ENCODE data around the gene NGRN.
"Not testable (repeated sequence)": the region's sequence is repeated elsewhere in the genome, so short reads cannot be mapped to it uniquely, and the experiment has no call there.

The NGRN gene

GRCh38 chr15:90293040-90293810 lies 27.8 kb downstream of the NGRN start:
- H3K36me3 ChIP-seq (ENCODE audit: low read depth); H3K27ac ChIP-seq (ENCODE audit: poor library complexity, severe bottlenecking); H3K27me3 ChIP-seq (ENCODE audit: insufficient read depth, poor library complexity, severe bottlenecking); H3K4me3 ChIP-seq (ENCODE audit: severe bottlenecking); H3K4me1 ChIP-seq (ENCODE audit: insufficient read depth, poor library complexity, severe bottlenecking); H3K9me3 ChIP-seq (ENCODE audit: severe bottlenecking): not testable (repeated sequence)
- DNase-seq (ENCODE audit: low spot score) (peak; percentile 93), ATAC-seq (ENCODE audit: low read depth) (peak; percentile 99)
- TF ChIP-seq CTCF (IDR thresholded peaks at IDR 0.05; ENCODE audit: poor library complexity, severe bottlenecking): peak; percentile 99

GRCh38 chr15:90294159-90294558 lies 28.7 kb downstream of the NGRN start:
- TF ChIP-seq CTCF (IDR thresholded peaks at IDR 0.05; ENCODE audit: poor library complexity, severe bottlenecking): no peak
- Histone ChIP-seq H3K36me3 (ENCODE audit: low read depth) (no peaks in the 10 kb centered on the region), H3K4me3 (ENCODE audit: severe bottlenecking) (no peak overlapping the region), H3K27ac (ENCODE audit: poor library complexity, severe bottlenecking) (no peak overlapping the region), H3K27me3 (ENCODE audit: insufficient read depth, poor library complexity, severe bottlenecking) (no peaks in the 10 kb centered on the region), H3K9me3 (ENCODE audit: severe bottlenecking) (no peaks in the 10 kb centered on the region), H3K4me1 (ENCODE audit: insufficient read depth, poor library complexity, severe bottlenecking) (no peaks in the 10 kb centered on the region)
- ATAC-seq (ENCODE audit: low read depth) (no peak), DNase-seq (ENCODE audit: low spot score) (no peak)

- Histone ChIP-seq H3K27ac (ENCODE audit: poor library complexity, severe bottlenecking) (no peak overlapping the region), H3K9me3 (ENCODE audit: severe bottlenecking) (no peaks in the 10 kb centered on the region), H3K4me1 (ENCODE audit: insufficient read depth, poor library complexity, severe bottlenecking) (no peaks in the 10 kb centered on the region), H3K27me3 (ENCODE audit: insufficient read depth, poor library complexity, severe bottlenecking) (no peaks in the 10 kb centered on the region), H3K36me3 (ENCODE audit: low read depth) (no peaks in the 10 kb centered on the region), H3K4me3 (ENCODE audit: severe bottlenecking) (no peak overlapping the region)
- TF ChIP-seq CTCF (IDR thresholded peaks at IDR 0.05; ENCODE audit: poor library complexity, severe bottlenecking): no peak
- ATAC-seq (ENCODE audit: low read depth): no peak
- no peak for DNase-seq (ENCODE audit: low spot score)
Measured at GRCh38 chr15:90294601-90295269, 29.3 kb downstream of the NGRN start.

GRCh38 chr15:90295270-90295648 lies 29.8 kb downstream of the NGRN start:
- no peak overlapping the region for H3K4me3 ChIP-seq (ENCODE audit: severe bottlenecking)
- no peaks in the 10 kb centered on the region for H3K36me3 ChIP-seq (ENCODE audit: low read depth)
- no peak for ATAC-seq (ENCODE audit: low read depth)
- H3K4me1 ChIP-seq (ENCODE audit: insufficient read depth, poor library complexity, severe bottlenecking): no peaks in the 10 kb centered on the region
- no peaks in the 10 kb centered on the region for H3K27me3 ChIP-seq (ENCODE audit: insufficient read depth, poor library complexity, severe bottlenecking)
- H3K9me3 ChIP-seq (ENCODE audit: severe bottlenecking): no peaks in the 10 kb centered on the region
- no peak for DNase-seq (ENCODE audit: low spot score)
- TF ChIP-seq CTCF (IDR thresholded peaks at IDR 0.05; ENCODE audit: poor library complexity, severe bottlenecking): no peak
- no peak overlapping the region for H3K27ac ChIP-seq (ENCODE audit: poor library complexity, severe bottlenecking)

GRCh38 chr15:90296316-90296884 lies 30.9 kb downstream of the NGRN start:
- DNase-seq (ENCODE audit: low spot score); H3K4me3 ChIP-seq (ENCODE audit: severe bottlenecking); H3K27me3 ChIP-seq (ENCODE audit: insufficient read depth, poor library complexity, severe bottlenecking); H3K4me1 ChIP-seq (ENCODE audit: insufficient read depth, poor library complexity, severe bottlenecking); H3K9me3 ChIP-seq (ENCODE audit: severe bottlenecking); H3K27ac ChIP-seq (ENCODE audit: poor library complexity, severe bottlenecking); ATAC-seq (ENCODE audit: low read depth); H3K36me3 ChIP-seq (ENCODE audit: low read depth): not testable (repeated sequence)

Data from RWPE2 (cell line).